Esophagus (tissue), 2 donors: Measurements from ENCODE around the gene LEP. TPM values are rescaled to one million over a fixed set of nuclear protein-coding genes. Genes with fewer than 3 reads are reported as not detected.

ENCODE experiments used
- H3K27ac ChIP-seq, 2 donors: one replicate each; pipeline ENCODE4 v1.5.1; 2013; ENCODE audit warnings: low read depth in 2 of 2, mild to moderate bottlenecking in 2 of 2, inconsistent platforms in 1 of 2, low read length in 1 of 2, moderate library complexity in 1 of 2
- H3K27me3 ChIP-seq, 2 donors: one replicate each; pipeline ENCODE4 v1.6.1; 2013; ENCODE audit warnings: low read length in 2 of 2, control low read depth in 1 of 2, mild to moderate bottlenecking in 1 of 2; ENCODE audit not compliant: insufficient read depth in 2 of 2, control insufficient read depth in 1 of 2
- H3K36me3 ChIP-seq, 2 donors: one replicate each; pipeline ENCODE4 v1.6.1; 2013; ENCODE audit warnings: low read length in 1 of 2; ENCODE audit not compliant: control insufficient read depth in 2 of 2, insufficient read depth in 2 of 2
- H3K4me1 ChIP-seq, 2 donors: one replicate each; pipeline ENCODE4 v1.6.1; 2013; ENCODE audit warnings: low read length in 1 of 2; ENCODE audit not compliant: control insufficient read depth in 2 of 2, insufficient read depth in 2 of 2
- H3K4me3 ChIP-seq, 2 donors: one replicate each; pipeline ENCODE4 v1.5.1; 2013; ENCODE audit warnings: low read length in 2 of 2, mild to moderate bottlenecking in 2 of 2, low read depth in 1 of 2, moderate library complexity in 1 of 2
- H3K9me3 ChIP-seq, 2 donors: one replicate each; pipeline ENCODE4 v1.6.1; 2013; ENCODE audit warnings: mild to moderate bottlenecking in 2 of 2, low read depth in 1 of 2, low read length in 1 of 2, moderate library complexity in 1 of 2; ENCODE audit not compliant: control insufficient read depth in 2 of 2, insufficient read depth in 1 of 2
- WGBS, 2 donors: extraction: QIAGEN DNeasy Blood & Tissue Kit; methylation state at CpG; one replicate each; pipeline ENCODE4 v1.1.7; 2013; 5-methylcytosine and 5-hydroxymethylcytosine counted together
- polyA plus RNA-seq, 2 donors: library from polyadenylated mRNA; stranded (reverse); fragments of 200-250 nt; gene quantifications; one replicate each; pipeline ENCODE4 v1.2.3, GENCODE V29; 2013
- donor health status: healthy with polysubstance abuse.
- donor health status: Bipolar disorder and iron deficiency.

LEP gene
- polyA plus RNA-seq, 2 donors: 0.02 TPM

GRCh38 chr7:128210036-128210347, 31.1 kb upstream of the LEP start:
- H3K4me3 ChIP-seq: no peak overlapping the region
- no peaks in the 10 kb centered on the region for H3K9me3 ChIP-seq
- no peaks in the 10 kb centered on the region for H3K4me1 ChIP-seq
- H3K36me3 ChIP-seq: no peaks in the 10 kb centered on the region
- WGBS, 2 donors: 36 to 50% methylated on average over 3 of the region's 3 CpGs
- no peaks in the 10 kb centered on the region for H3K27me3 ChIP-seq
- no peak overlapping the region for H3K27ac ChIP-seq

- H3K27me3 ChIP-seq: no peaks in the 10 kb centered on the region
- H3K4me3 ChIP-seq: no peak overlapping the region
- no peaks in the 10 kb centered on the region for H3K36me3 ChIP-seq
- WGBS, 2 donors: 75 to 78% methylated on average over 19 of the region's 19 CpGs
- no peak overlapping the region for H3K27ac ChIP-seq
- no peaks in the 10 kb centered on the region for H3K9me3 ChIP-seq
- H3K4me1 ChIP-seq: no peaks in the 10 kb centered on the region
Measured at GRCh38 chr7:128210590-128211570, 30.2 kb upstream of the LEP start.

- H3K27me3 ChIP-seq: no peaks in the 10 kb centered on the region
- 49 to 53% methylated on average over 4 of the region's 4 CpGs for WGBS, 2 donors
Measured at GRCh38 chr7:128211626-128212025, 29.5 kb upstream of the LEP start.

GRCh38 chr7:128214463-128214862, 26.6 kb upstream of the LEP start:
- Histone ChIP-seq H3K4me3 (no peak overlapping the region), H3K27ac (no peak overlapping the region), H3K36me3 (no peaks in the 10 kb centered on the region), H3K4me1 (no peaks in the 10 kb centered on the region), H3K27me3 (no peaks in the 10 kb centered on the region), H3K9me3 (no peaks in the 10 kb centered on the region)
- 92 to 100% methylated on average over 1 of the region's 1 CpG for WGBS, 2 donors

More at GRCh38 chr7:128211626-128212025, 29.5 kb upstream of the LEP start:
- H3K4me3 ChIP-seq: no peak overlapping the region
- no peak overlapping the region for H3K27ac ChIP-seq
- H3K4me1 ChIP-seq: no peaks in the 10 kb centered on the region
- no peaks in the 10 kb centered on the region for H3K36me3 ChIP-seq
- no peaks in the 10 kb centered on the region for H3K9me3 ChIP-seq

- WGBS, 2 donors: 43 to 65% methylated on average over 3 of the region's 3 CpGs
- H3K27ac ChIP-seq: no peak overlapping the region
- H3K4me3 ChIP-seq: no peak overlapping the region
- H3K27me3 ChIP-seq: no peaks in the 10 kb centered on the region
- H3K36me3 ChIP-seq: no peaks in the 10 kb centered on the region
- no peaks in the 10 kb centered on the region for H3K9me3 ChIP-seq
- no peaks in the 10 kb centered on the region for H3K4me1 ChIP-seq
Measured at GRCh38 chr7:128215281-128215680, 25.8 kb upstream of the LEP start.

- no peaks in the 10 kb centered on the region for H3K27me3 ChIP-seq
- no peak overlapping the region for H3K27ac ChIP-seq
- H3K36me3 ChIP-seq: no peaks in the 10 kb centered on the region
- no peaks in the 10 kb centered on the region for H3K4me1 ChIP-seq
- no peaks in the 10 kb centered on the region for H3K9me3 ChIP-seq
- no peak overlapping the region for H3K4me3 ChIP-seq
- WGBS, 2 donors: 45 to 76% methylated on average over 1 of the region's 1 CpG
Measured at GRCh38 chr7:128215739-128216138, 25.3 kb upstream of the LEP start.

GRCh38 chr7:128217030-128217805, 23.9 kb upstream of the LEP start:
- no peaks in the 10 kb centered on the region for H3K9me3 ChIP-seq
- H3K36me3 ChIP-seq: no peaks in the 10 kb centered on the region
- H3K27ac ChIP-seq: no peak overlapping the region
- no peaks in the 10 kb centered on the region for H3K4me1 ChIP-seq
- WGBS, 2 donors: 84 to 86% methylated on average over 12 of the region's 12 CpGs
- H3K4me3 ChIP-seq: no peak overlapping the region
- H3K27me3 ChIP-seq: peaks cover 0 to under 1% of the 10 kb centered on the region in 2 donors

- Histone ChIP-seq H3K4me1 (no peaks in the 10 kb centered on the region), H3K36me3 (no peaks in the 10 kb centered on the region), H3K27me3 (peaks cover 0 to 2% of the 10 kb centered on the region in 2 donors), H3K27ac (no peak overlapping the region), H3K9me3 (no peaks in the 10 kb centered on the region), H3K4me3 (no peak overlapping the region)
- 74 to 77% methylated on average over 9 of the region's 9 CpGs for WGBS, 2 donors
Measured at GRCh38 chr7:128217967-128218652, 23.0 kb upstream of the LEP start.

- no peaks in the 10 kb centered on the region for H3K4me1 ChIP-seq
- peaks cover 0 to 2% of the 10 kb centered on the region in 2 donors for H3K27me3 ChIP-seq
- no peaks in the 10 kb centered on the region for H3K9me3 ChIP-seq
- H3K4me3 ChIP-seq: no peak overlapping the region
- no peaks in the 10 kb centered on the region for H3K36me3 ChIP-seq
- H3K27ac ChIP-seq: no peak overlapping the region
- WGBS, 2 donors: 82% methylated on average over 2 of the region's 2 CpGs
Measured at GRCh38 chr7:128219636-128220035, 21.4 kb upstream of the LEP start.
